ENCODE measurements around the gene ATXN1. TPM values are rescaled to one million over a fixed set of nuclear protein-coding genes. Genes with fewer than 3 reads are reported as not detected.

The ATXN1 gene
- total RNA-seq, 1 donor from 2014 or later, result 64.5 TPM

- Mint-ChIP-seq H3K9me3 (ENCODE audit: low read depth) (no peaks in the 10 kb centered on the region), H3K4me1 (ENCODE audit: low read depth) (peaks cover 56% of the 10 kb centered on the region), H3K27me3 (ENCODE audit: low read depth) (no peaks in the 10 kb centered on the region), H3K36me3 (ENCODE audit: low read depth) (peaks cover 3% of the 10 kb centered on the region), H3K27ac (ENCODE audit: unreplicated experiment) (peak overlapping the region; percentile 68), H3K4me3 (ENCODE audit: unreplicated experiment) (no peak overlapping the region)
- DNase-seq (ENCODE audit: low spot score), result no peak
- no peak for TF ChIP-seq CTCF (IDR thresholded peaks at IDR 0.05)
Observed at GRCh38 chr6:16433338-16433890, 327.8 kb downstream of the ATXN1 start.

GRCh38 chr6:16432075-16433032 is 328.9 kb downstream of the ATXN1 start:
- Mint-ChIP-seq H3K27ac (ENCODE audit: unreplicated experiment) (peak overlapping the region; percentile 45), H3K4me1 (ENCODE audit: low read depth) (peaks cover 56% of the 10 kb centered on the region), H3K9me3 (ENCODE audit: low read depth) (no peaks in the 10 kb centered on the region), H3K4me3 (ENCODE audit: unreplicated experiment) (no peak overlapping the region), H3K36me3 (ENCODE audit: low read depth) (peaks cover 3% of the 10 kb centered on the region), H3K27me3 (ENCODE audit: low read depth) (no peaks in the 10 kb centered on the region)
- no peak for TF ChIP-seq CTCF (IDR thresholded peaks at IDR 0.05)
- DNase-seq (ENCODE audit: low spot score), result no peak

- Mint-ChIP-seq H3K36me3 (ENCODE audit: low read depth) (no peaks in the 10 kb centered on the region), H3K27ac (ENCODE audit: unreplicated experiment) (peak overlapping the region; percentile 92), H3K4me1 (ENCODE audit: low read depth) (peaks cover 56% of the 10 kb centered on the region), H3K9me3 (ENCODE audit: low read depth) (no peaks in the 10 kb centered on the region), H3K4me3 (ENCODE audit: unreplicated experiment) (peak overlapping the region; percentile 49), H3K27me3 (ENCODE audit: low read depth) (no peaks in the 10 kb centered on the region)
- TF ChIP-seq CTCF (IDR thresholded peaks at IDR 0.05), result no peak
- no peak for DNase-seq (ENCODE audit: low spot score)
Observed at GRCh38 chr6:16431106-16431505, 330.2 kb downstream of the ATXN1 start.

GRCh38 chr6:16430391-16431089 is 330.7 kb downstream of the ATXN1 start:
- H3K4me1 Mint-ChIP-seq (ENCODE audit: low read depth), result peaks cover 56% of the 10 kb centered on the region
- no peak for DNase-seq (ENCODE audit: low spot score)
- H3K4me3 Mint-ChIP-seq (ENCODE audit: unreplicated experiment), result peak overlapping the region; percentile 49
- TF ChIP-seq CTCF (IDR thresholded peaks at IDR 0.05), result no peak
- no peaks in the 10 kb centered on the region for H3K27me3 Mint-ChIP-seq (ENCODE audit: low read depth)
- peak overlapping the region; percentile 92 for H3K27ac Mint-ChIP-seq (ENCODE audit: unreplicated experiment)
- H3K9me3 Mint-ChIP-seq (ENCODE audit: low read depth), result no peaks in the 10 kb centered on the region
- H3K36me3 Mint-ChIP-seq (ENCODE audit: low read depth), result peaks cover 2% of the 10 kb centered on the region

- H3K27ac Mint-ChIP-seq (ENCODE audit: unreplicated experiment), result no peak overlapping the region
- no peaks in the 10 kb centered on the region for H3K27me3 Mint-ChIP-seq (ENCODE audit: low read depth)
- DNase-seq (ENCODE audit: low spot score), result no peak
- H3K4me1 Mint-ChIP-seq (ENCODE audit: low read depth), result peaks cover 47% of the 10 kb centered on the region
- no peak overlapping the region for H3K4me3 Mint-ChIP-seq (ENCODE audit: unreplicated experiment)
- no peaks in the 10 kb centered on the region for H3K9me3 Mint-ChIP-seq (ENCODE audit: low read depth)
- no peak for TF ChIP-seq CTCF (IDR thresholded peaks at IDR 0.05)
- H3K36me3 Mint-ChIP-seq (ENCODE audit: low read depth), result peaks cover 2% of the 10 kb centered on the region
Observed at GRCh38 chr6:16429669-16430068, 331.6 kb downstream of the ATXN1 start.

All from chondrocyte (in vitro differentiated cells).